ENCODE data around the gene TBC1D22A. TPM values are rescaled to one million over a fixed set of nuclear protein-coding genes. Genes with fewer than 3 reads are reported as not detected.

Gene TBC1D22A
- total and polyA plus RNA-seq, 10 of the 15 experiments (the other 5 are each of a cell fraction or from before 2014, with no cell fraction given) = 0.63 to 44.7 (median 27.4) TPM

GRCh38 chr22:46857885-46858143 lies 95.4 kb downstream of the TBC1D22A start:
- no peak overlapping the region for H3K27ac ChIP-seq (ENCODE audit: control insufficient read depth, insufficient read depth)
- no peak for ATAC-seq
- TF ChIP-seq TCF3 (IDR thresholded peaks at IDR 0.05; ENCODE audit: borderline replicate concordance, insufficient read depth, low read depth, low read length) (no peak), SKIL (IDR thresholded peaks at IDR 0.05; ENCODE audit: low read depth, poor library complexity, severe bottlenecking) (no peak), PAX8 (IDR thresholded peaks at IDR 0.05) (no peak), PKNOX1 (IDR thresholded peaks at IDR 0.05) (no peak), BCL11A (IDR thresholded peaks at IDR 0.05; ENCODE audit: low read depth, low read length) (no peak), NR2F1 (conservative IDR thresholded peaks at IDR 0.05) (no peak)
- WGBS (ENCODE audit: insufficient coverage, insufficient replicate concordance, low lambda C conversion rate, missing lambda C conversion rate) = 89% methylated on average over 6 of the region's 6 CpGs
- H3K36me3 ChIP-seq (ENCODE audit: control insufficient read depth in 2 of 2, insufficient read depth in 2 of 2, low read length in 1 of 2) = peaks cover 2 to 13% of the 10 kb centered on the region in 2 experiments; a peak in 3 of 4 replicates
- no peak for DNase-seq (ENCODE audit: low read depth, low spot score)
- RAD21 ChIA-PET (ENCODE audit: unreplicated experiment) = no interaction called here
- BruUV-seq (replicated peaks) = no TSS peak
- CTCF ChIA-PET = no interaction called here
- H3K4me2 ChIP-seq (ENCODE audit: control insufficient read depth, insufficient read depth) = no peak overlapping the region
- intact Hi-C loops (cut with micrococcal nuclease; ENCODE audit: unreplicated experiment) (no loop called here), in situ Hi-C loops (cut with MboI) (no loop called here)
- POLR2A ChIA-PET = no interaction called here
- H3K4me1 ChIP-seq (ENCODE audit: control insufficient read depth, insufficient read depth, low read length) = no peaks in the 10 kb centered on the region; the same call in 1 of the 2 replicates
- H4K20me1 ChIP-seq (ENCODE audit: control insufficient read depth, insufficient read depth) = no peaks in the 10 kb centered on the region; the same call in 1 of the 2 replicates
- H3K9ac ChIP-seq (ENCODE audit: control insufficient read depth, insufficient read depth, low read length) = no peak overlapping the region
- SMC1A ChIA-PET (ENCODE audit: uncharacterized antibody, unreplicated experiment) = no interaction called here
- no peaks in the 10 kb centered on the region for H3K27me3 ChIP-seq (replicated peaks in 1 of 2; ENCODE audit: control insufficient read depth in 2 of 2, insufficient read depth in 2 of 2, low read length in 1 of 2)
- H3K4me3 ChIP-seq = no peak overlapping the region
- no peak for FAIRE-seq
- no peaks in the 10 kb centered on the region; the same call in none of the 2 replicates for H3K79me2 ChIP-seq (ENCODE audit: control insufficient read depth, insufficient read depth, low read length)
- H2AFZ ChIP-seq (ENCODE audit: control insufficient read depth, low read depth, low read length) = no peak overlapping the region
- no peaks in the 10 kb centered on the region; the same call in 2 of the 3 replicates for H3K9me3 ChIP-seq (replicated peaks; ENCODE audit: control insufficient read depth, insufficient read depth, low read length)

All from GM12878 (cell line).